ENCODE data around the gene SPTBN5.

DNA sequence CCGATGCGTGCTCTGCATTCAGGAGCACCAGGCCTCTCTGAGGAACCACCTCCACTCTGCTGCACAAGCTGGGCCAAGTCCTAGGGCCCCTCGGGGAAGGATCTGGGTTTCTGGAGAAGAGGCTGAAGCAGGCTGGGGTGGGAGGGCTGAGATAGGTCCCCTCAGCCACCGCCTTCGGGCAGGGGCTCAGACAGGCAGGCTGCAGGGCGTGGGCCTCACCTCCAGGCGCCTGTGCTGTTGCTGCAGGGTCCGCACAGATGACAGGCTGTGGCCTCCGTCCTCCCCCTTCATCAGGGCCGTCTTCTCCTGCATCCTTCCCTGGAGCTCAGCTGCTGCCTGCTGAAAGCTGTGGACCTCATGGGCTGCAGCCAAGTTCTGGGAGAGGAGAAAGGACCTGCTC, 40.0 kb downstream of the SPTBN5 start:
- TF ChIP-seq, protein P1, sequence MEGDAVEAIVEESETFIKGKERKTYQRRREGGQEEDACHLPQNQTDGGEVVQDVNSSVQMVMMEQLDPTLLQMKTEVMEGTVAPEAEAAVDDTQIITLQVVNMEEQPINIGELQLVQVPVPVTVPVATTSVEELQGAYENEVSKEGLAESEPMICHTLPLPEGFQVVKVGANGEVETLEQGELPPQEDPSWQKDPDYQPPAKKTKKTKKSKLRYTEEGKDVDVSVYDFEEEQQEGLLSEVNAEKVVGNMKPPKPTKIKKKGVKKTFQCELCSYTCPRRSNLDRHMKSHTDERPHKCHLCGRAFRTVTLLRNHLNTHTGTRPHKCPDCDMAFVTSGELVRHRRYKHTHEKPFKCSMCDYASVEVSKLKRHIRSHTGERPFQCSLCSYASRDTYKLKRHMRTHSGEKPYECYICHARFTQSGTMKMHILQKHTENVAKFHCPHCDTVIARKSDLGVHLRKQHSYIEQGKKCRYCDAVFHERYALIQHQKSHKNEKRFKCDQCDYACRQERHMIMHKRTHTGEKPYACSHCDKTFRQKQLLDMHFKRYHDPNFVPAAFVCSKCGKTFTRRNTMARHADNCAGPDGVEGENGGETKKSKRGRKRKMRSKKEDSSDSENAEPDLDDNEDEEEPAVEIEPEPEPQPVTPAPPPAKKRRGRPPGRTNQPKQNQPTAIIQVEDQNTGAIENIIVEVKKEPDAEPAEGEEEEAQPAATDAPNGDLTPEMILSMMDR (IDR thresholded peaks at IDR 0.05; ENCODE audit: low read depth, low read length, poor library complexity, severe bottlenecking), result no peak
- no peak for TF ChIP-seq EZH2phosphoT487 (IDR thresholded peaks at IDR 0.05; ENCODE audit: borderline replicate concordance, low read length)

All from DOHH2 (cell line).